Fibroblast of lung (primary cell): Measurements from ENCODE around the gene SYMPK. TPM values are rescaled to one million over a fixed set of nuclear protein-coding genes. Genes with fewer than 3 reads are reported as not detected.

Experiments used
- DNase-seq, 2 donors: peaks; one replicate each; pipeline versions ENCODE4 v3.0.0 to v3.0.0-alpha.2; 2010; ENCODE audit warnings: low read depth in 2 of 2
- H2AFZ ChIP-seq: 2 replicates; pipeline ENCODE4 v1.5.1; 2012; ENCODE audit warnings: low read length, control low read depth, inconsistent platforms
- H3K27ac ChIP-seq: 2 replicates; pipeline ENCODE4 v1.5.1; 2011; ENCODE audit warnings: low read length, control low read depth; ENCODE audit not compliant: insufficient read depth
- H3K27me3 ChIP-seq: 2 replicates; pipeline ENCODE4 v1.5.1; 2011; ENCODE audit warnings: mild to moderate bottlenecking, low read length; ENCODE audit not compliant: control insufficient read depth, insufficient read depth
- H3K36me3 ChIP-seq: 2 replicates; pipeline ENCODE4 v1.5.1; 2011; ENCODE audit warnings: low read length; ENCODE audit not compliant: control insufficient read depth, insufficient read depth
- H3K4me1 ChIP-seq: 2 replicates; pipeline ENCODE4 v1.5.1; 2011; ENCODE audit warnings: low read length; ENCODE audit not compliant: control insufficient read depth, insufficient read depth; ENCODE audit errors: extremely low read depth
- H3K4me2 ChIP-seq: 2 replicates; pipeline ENCODE4 v1.5.1; 2011; ENCODE audit warnings: low read length, control low read depth; ENCODE audit not compliant: insufficient read depth; ENCODE audit errors: extremely low read depth
- H3K4me3 ChIP-seq, 4 experiments: fragments of 200-600 bp in 1 of 4; sonication (generic) in 1 of 4; replicated peaks in 1 of 4; 2 replicates each; pipeline ENCODE4 v1.5.1; 2011 to 2016; ENCODE audit warnings: low read length in 4 of 4, low read depth in 3 of 4, mild to moderate bottlenecking in 3 of 4, control low read depth in 2 of 4, inconsistent platforms in 1 of 4, mixed read lengths in 1 of 4; ENCODE audit not compliant: insufficient read depth in 1 of 4; ENCODE audit errors: control extremely low read depth in 1 of 4
- H3K79me2 ChIP-seq: 2 replicates; pipeline ENCODE4 v1.5.1; 2012; ENCODE audit warnings: mild to moderate bottlenecking, low read length, inconsistent platforms; ENCODE audit not compliant: control insufficient read depth, insufficient read depth
- H3K9ac ChIP-seq: 2 replicates; pipeline ENCODE4 v1.5.1; 2011; ENCODE audit warnings: mild to moderate bottlenecking, low read length, control low read depth; ENCODE audit not compliant: insufficient read depth
- H3K9me3 ChIP-seq: 2 replicates; pipeline ENCODE4 v1.5.1; 2012; ENCODE audit warnings: low read depth, low read length; ENCODE audit not compliant: control insufficient read depth, insufficient read depth
- H4K20me1 ChIP-seq: 2 replicates; pipeline ENCODE4 v1.5.1; 2011; ENCODE audit warnings: low read length; ENCODE audit not compliant: control insufficient read depth, insufficient read depth; ENCODE audit errors: extremely low read depth
- EZH2 ChIP-seq: IDR thresholded peaks from 2 replicates; pipeline ENCODE4 v1.5.1; 2012; ENCODE audit warnings: low read length, control low read depth, mild to moderate bottlenecking; ENCODE audit errors: missing control alignments
- polyA plus RNA-seq, 2 donors: library from polyadenylated mRNA; depleted of rRNA in 1 of 2; stranded (reverse) in 1 of 2; unstranded in 1 of 2; fragments of >200 nt; gene quantifications; 2 replicates each; pipeline ENCODE4 v1.2.1, GENCODE V29; 2011 to 2012; ENCODE audit warnings: missing spikeins in 1 of 2
- total RNA-seq: library from RNA; depleted of rRNA; stranded (reverse); fragments of >200 nt; gene quantifications from 2 replicates; pipeline ENCODE4 v1.2.1, GENCODE V29; 2014
- TF ChIP-seq, protein P1 (sequence below), 2 donors: IDR thresholded peaks in 1 of 2; conservative IDR thresholded peaks in 1 of 2; 1 replicate in 1 of 2; 2 replicates in 1 of 2; pipeline ENCODE4 v1.5.1; 2011 to 2012; ENCODE audit warnings: low read length in 2 of 2, control low read depth in 1 of 2, inconsistent platforms in 1 of 2, low read depth in 1 of 2, mild to moderate bottlenecking in 1 of 2

Gene SYMPK
- total and polyA plus RNA-seq, 2 donors (not counting 1 experiment from before 2014, with no cell fraction given), result 32.2 to 48.2 TPM

GRCh38 chr19:45863335-45863839, 440 bp upstream of the SYMPK start:
- Histone ChIP-seq H3K9ac (no peak overlapping the region), H2AFZ (peak overlapping the region; percentile 80), H4K20me1 (no peaks in the 10 kb centered on the region), H3K4me3 (peak overlapping the region; percentile 27 to 49 (median 38)), H3K27ac (no peak overlapping the region), H3K4me2 (peak overlapping the region; percentile 75), H3K4me1 (no peaks in the 10 kb centered on the region), H3K27me3 (peaks cover 35% of the 10 kb centered on the region), H3K9me3 (no peaks in the 10 kb centered on the region), H3K36me3 (peaks cover 3% of the 10 kb centered on the region), H3K79me2 (peaks cover 28% of the 10 kb centered on the region)
- no peak for DNase-seq
- no peak for TF ChIP-seq EZH2
- TF ChIP-seq, protein P1, sequence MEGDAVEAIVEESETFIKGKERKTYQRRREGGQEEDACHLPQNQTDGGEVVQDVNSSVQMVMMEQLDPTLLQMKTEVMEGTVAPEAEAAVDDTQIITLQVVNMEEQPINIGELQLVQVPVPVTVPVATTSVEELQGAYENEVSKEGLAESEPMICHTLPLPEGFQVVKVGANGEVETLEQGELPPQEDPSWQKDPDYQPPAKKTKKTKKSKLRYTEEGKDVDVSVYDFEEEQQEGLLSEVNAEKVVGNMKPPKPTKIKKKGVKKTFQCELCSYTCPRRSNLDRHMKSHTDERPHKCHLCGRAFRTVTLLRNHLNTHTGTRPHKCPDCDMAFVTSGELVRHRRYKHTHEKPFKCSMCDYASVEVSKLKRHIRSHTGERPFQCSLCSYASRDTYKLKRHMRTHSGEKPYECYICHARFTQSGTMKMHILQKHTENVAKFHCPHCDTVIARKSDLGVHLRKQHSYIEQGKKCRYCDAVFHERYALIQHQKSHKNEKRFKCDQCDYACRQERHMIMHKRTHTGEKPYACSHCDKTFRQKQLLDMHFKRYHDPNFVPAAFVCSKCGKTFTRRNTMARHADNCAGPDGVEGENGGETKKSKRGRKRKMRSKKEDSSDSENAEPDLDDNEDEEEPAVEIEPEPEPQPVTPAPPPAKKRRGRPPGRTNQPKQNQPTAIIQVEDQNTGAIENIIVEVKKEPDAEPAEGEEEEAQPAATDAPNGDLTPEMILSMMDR (conservative IDR thresholded peaks at IDR 0.05 in 1 of 2, IDR thresholded peaks at IDR 0.05 in 1 of 2; ENCODE audit: low read depth in 1 of 2, low read length in 2 of 2), result no peak

DNA sequence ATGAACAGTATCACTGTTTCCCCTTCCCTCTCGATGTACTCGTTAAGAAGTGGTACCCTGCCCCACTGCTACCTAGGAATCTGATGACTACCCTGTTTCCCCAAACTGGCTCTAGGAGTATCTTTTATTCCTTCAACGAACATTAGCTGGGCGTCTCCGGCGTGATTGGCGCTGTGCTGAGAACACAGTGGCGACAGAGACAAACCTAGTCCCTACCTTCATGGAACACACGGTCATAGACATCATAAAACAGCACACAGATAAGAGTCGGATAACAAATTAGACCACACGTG, 730 bp downstream of the SYMPK start:
- H3K36me3 ChIP-seq, result peaks cover 7% of the 10 kb centered on the region
- no peak for DNase-seq
- H3K9ac ChIP-seq, result peak overlapping the region; percentile 86
- H3K4me2 ChIP-seq, result peak overlapping the region; percentile 94
- H3K27ac ChIP-seq, result peak overlapping the region; percentile 88
- peak overlapping the region; percentile 51 for H2AFZ ChIP-seq
- H3K27me3 ChIP-seq, result peaks cover 30% of the 10 kb centered on the region
- H3K4me3 ChIP-seq, result peak overlapping the region; percentile 81 to 97 (median 92)
- peaks cover 32% of the 10 kb centered on the region for H3K79me2 ChIP-seq
- TF ChIP-seq, protein P1 (conservative IDR thresholded peaks at IDR 0.05 in 1 of 2, IDR thresholded peaks at IDR 0.05 in 1 of 2; ENCODE audit: low read depth in 1 of 2, low read length in 2 of 2), result no peak
- no peak for TF ChIP-seq EZH2
- no peaks in the 10 kb centered on the region for H3K4me1 ChIP-seq
- no peaks in the 10 kb centered on the region for H4K20me1 ChIP-seq
- no peaks in the 10 kb centered on the region for H3K9me3 ChIP-seq

DNA sequence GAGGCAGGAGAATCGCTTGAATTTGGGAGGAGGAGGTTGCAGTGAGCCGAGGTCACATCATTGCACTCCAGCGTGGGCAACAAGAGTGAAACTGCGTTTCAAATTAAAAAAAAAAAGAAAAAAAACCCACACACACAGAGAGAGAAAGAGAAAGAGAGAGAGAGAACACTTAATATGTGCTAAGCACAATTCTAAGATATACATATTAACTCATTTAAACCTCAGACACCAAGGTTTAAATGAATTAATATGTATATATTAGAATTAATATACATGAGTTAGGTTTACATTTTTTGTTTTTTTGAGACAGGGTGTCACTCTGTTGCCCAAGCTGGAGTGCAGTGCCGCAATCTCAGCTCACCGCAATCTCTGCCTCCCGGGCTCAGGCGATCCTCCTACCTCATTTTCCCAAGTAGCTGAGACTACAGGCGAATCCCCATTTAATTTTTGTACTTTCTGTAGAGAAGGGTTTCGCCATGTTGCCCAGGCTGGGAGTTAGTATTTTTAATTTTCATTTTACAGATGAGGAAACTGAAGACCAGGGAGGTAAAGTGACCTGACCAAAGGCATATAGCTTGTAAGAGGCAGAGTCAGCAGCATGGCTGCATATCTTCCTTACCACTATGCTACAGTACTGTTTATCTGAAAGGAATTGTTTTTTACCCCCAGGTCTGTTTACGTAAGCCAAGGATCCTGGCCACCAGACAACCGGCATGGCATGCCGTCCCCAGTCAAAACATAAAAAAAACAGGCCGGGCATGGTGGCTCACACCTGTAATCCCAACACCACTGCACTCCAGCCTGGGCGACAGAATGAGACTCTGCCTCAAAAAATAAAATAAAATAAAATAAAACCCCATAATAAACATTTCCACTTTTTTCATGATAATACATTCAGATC, 2.3 kb downstream of the SYMPK start:
- Histone ChIP-seq H3K27me3 (peaks cover 18% of the 10 kb centered on the region), H4K20me1 (no peaks in the 10 kb centered on the region), H3K79me2 (peaks cover 39% of the 10 kb centered on the region), H3K4me1 (no peaks in the 10 kb centered on the region), H3K4me3 (no peak overlapping the region), H3K4me2 (no peak overlapping the region), H3K36me3 (peaks cover 7% of the 10 kb centered on the region), H2AFZ (no peak overlapping the region), H3K9ac (no peak overlapping the region), H3K27ac (no peak overlapping the region), H3K9me3 (no peaks in the 10 kb centered on the region)
- no peak for TF ChIP-seq EZH2
- TF ChIP-seq, protein P1 (conservative IDR thresholded peaks at IDR 0.05 in 1 of 2, IDR thresholded peaks at IDR 0.05 in 1 of 2; ENCODE audit: low read depth in 1 of 2, low read length in 2 of 2), result no peak
- no peak for DNase-seq
